Activated naive CD4-positive, alpha-beta T cell treated with anti-CD3 and anti-CD28 coated beads, Interleukin-2, amount 10 ng/mL, durations not matched to agents 7 days and 5 days (primary cell): Measurements from ENCODE around the gene MS4A1.
"Not testable (repeated sequence)": the region's sequence is repeated elsewhere in the genome, so short reads cannot be mapped to it uniquely, and the experiment has no call there.

ENCODE experiments used
- CTCF ChIA-PET: fragments of 350-600 bp; sonication (Branson Sonifier 250); formaldehyde crosslinking; loops from one replicate; lab custom pipeline; 2021; ENCODE audit warnings: antibody characterized with exemption; lab: Charles Lee
- DNase-seq: peaks from one replicate; pipeline ENCODE4 v3.0.0-alpha.2; 2020
- H3K27ac Mint-ChIP-seq: one replicate; pipeline ENCODE4 v1.8.0; 2021; ENCODE audit warnings: mild to moderate bottlenecking, moderate library complexity, mixed read lengths
- H3K27me3 Mint-ChIP-seq: one replicate; pipeline ENCODE4 v1.8.0; 2021; ENCODE audit warnings: mild to moderate bottlenecking, mixed read lengths
- H3K36me3 Mint-ChIP-seq: one replicate; pipeline ENCODE4 v1.8.0; 2021; ENCODE audit warnings: mixed read lengths
- H3K4me1 Mint-ChIP-seq: one replicate; pipeline ENCODE4 v1.8.0; 2021; ENCODE audit warnings: mixed read lengths
- H3K4me3 Mint-ChIP-seq: one replicate; pipeline ENCODE4 v1.8.0; 2021; ENCODE audit warnings: mild to moderate bottlenecking, moderate library complexity, mixed read lengths
- H3K9me3 Mint-ChIP-seq: one replicate; pipeline ENCODE4 v1.8.0; 2021; ENCODE audit warnings: mixed read lengths

MS4A1 gene

DNA sequence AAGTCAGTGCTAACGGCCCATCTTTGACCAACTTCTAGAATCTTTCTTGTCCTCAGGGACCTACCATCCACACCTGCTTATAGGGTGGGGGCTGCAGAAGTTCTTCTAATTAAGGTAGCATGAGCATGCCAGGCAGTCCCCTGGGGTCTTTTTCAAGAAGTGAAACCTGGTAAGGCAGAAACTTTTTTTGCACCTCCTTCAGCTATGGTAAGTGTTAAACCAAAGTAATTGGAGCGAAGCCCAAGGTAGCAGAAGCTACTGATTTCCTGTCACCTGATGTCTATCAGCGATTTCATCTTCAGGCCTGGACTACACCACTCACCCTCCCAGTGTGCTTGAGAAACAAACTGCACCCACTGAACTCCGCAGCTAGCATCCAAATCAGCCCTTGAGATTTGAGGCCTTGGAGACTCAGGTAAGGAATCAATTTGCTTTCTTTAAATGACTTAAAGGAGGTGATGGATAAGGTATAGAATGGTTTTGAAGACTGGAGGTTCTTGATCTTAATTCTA lies at the start of gene MS4A1:
Gene MS4A1 (plus strand): TSS at position 317 of the 512 bp plus-strand sequence. CDS start 6,528 bp downstream, outside the sequence.
- peaks cover 7% of the 10 kb centered on the region for H3K27me3 Mint-ChIP-seq
- H3K9me3 Mint-ChIP-seq, result peaks cover 1% of the 10 kb centered on the region
- CTCF ChIA-PET, result interaction anchor here (0.6 to 0.9 kb wide), 2 partner anchors 30 to 110 kb away, joined by 3 read pairs; no protein-coding TSS in a partner anchor
- no peaks in the 10 kb centered on the region for H3K36me3 Mint-ChIP-seq
- H3K27ac Mint-ChIP-seq, result no peak within 1 kb of the TSS
- no peaks in the 10 kb centered on the region for H3K4me1 Mint-ChIP-seq
- DNase-seq, result no peak
- H3K4me3 Mint-ChIP-seq, result no peak within 1 kb of the TSS

DNA sequence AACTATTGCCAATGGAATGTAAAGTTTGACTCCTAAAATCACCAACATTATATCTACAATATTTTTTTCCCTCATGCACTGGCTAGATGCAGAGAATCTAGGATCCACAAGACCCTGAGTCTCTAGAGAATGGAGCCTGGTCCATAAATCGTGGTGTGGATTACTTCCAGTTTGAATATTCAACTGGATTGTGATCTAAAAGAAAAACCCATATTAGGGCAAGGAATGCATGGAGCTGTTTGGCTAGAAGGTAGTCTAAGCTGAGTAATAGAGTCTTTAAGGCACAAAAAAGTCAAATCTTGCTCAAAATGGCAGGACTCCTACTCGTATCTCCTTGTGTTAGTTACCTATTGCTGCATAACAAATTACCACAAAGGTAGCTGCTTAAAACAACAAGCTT lies 35.6 kb upstream of the MS4A1 start:
- DNase-seq, result no peak
- Mint-ChIP-seq H3K27me3 (no peaks in the 10 kb centered on the region), H3K27ac (no peak overlapping the region), H3K36me3 (no peaks in the 10 kb centered on the region), H3K4me3 (no peak overlapping the region), H3K4me1 (no peaks in the 10 kb centered on the region), H3K9me3 (no peaks in the 10 kb centered on the region)
- CTCF ChIA-PET, result interaction anchor here (1.2 kb wide), 1 partner anchor 77 kb away, joined by 3 read pairs; no protein-coding TSS in a partner anchor

DNA sequence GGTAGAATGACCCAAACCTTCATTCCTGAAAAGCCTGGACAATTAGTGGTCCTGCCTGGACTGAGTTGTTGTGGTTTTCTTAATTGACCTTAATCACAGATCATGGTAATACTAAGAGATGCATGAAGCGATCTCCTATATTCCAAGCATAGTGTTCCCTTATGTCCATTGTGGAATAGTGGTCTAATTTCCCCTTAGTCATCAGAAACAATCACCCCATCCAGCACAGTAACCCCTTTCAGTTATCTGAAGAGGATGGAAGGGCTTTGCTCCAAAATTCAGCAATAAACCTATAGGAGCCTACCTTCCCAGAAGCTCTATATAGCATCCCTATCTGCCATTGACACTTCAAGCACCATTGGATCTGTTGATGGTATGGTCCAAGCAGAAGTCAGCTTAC lies 33.0 kb upstream of the MS4A1 start:
- no peak for DNase-seq
- CTCF ChIA-PET, result no interaction called here
- Mint-ChIP-seq H3K27ac (no peak overlapping the region), H3K36me3 (no peaks in the 10 kb centered on the region), H3K4me3 (no peak overlapping the region), H3K4me1 (no peaks in the 10 kb centered on the region), H3K9me3 (no peaks in the 10 kb centered on the region), H3K27me3 (no peaks in the 10 kb centered on the region)

DNA sequence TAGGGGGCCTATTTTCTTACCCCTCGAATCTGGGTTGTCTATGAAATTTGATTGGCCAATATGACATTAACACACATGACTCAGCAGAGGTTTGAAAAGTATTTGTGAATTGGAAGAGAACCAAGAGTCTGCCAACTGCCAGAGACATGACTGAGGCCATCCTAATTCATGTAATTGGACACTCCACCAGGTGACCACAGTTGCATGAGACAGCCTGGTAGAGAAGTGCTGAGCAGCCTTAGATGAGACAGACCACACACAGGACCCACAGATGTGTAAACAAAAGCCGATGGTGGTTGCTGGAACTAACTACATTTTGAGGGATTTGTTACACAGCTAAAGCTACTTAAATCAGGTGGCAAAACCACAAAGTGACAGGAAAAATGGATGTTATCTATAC lies 27.1 kb upstream of the MS4A1 start:
- Mint-ChIP-seq H3K36me3 (no peaks in the 10 kb centered on the region), H3K4me3 (no peak overlapping the region), H3K27ac (no peak overlapping the region), H3K27me3 (peaks cover 5% of the 10 kb centered on the region), H3K4me1 (no peaks in the 10 kb centered on the region), H3K9me3 (no peaks in the 10 kb centered on the region)
- DNase-seq, result no peak
- CTCF ChIA-PET, result no interaction called here

DNA sequence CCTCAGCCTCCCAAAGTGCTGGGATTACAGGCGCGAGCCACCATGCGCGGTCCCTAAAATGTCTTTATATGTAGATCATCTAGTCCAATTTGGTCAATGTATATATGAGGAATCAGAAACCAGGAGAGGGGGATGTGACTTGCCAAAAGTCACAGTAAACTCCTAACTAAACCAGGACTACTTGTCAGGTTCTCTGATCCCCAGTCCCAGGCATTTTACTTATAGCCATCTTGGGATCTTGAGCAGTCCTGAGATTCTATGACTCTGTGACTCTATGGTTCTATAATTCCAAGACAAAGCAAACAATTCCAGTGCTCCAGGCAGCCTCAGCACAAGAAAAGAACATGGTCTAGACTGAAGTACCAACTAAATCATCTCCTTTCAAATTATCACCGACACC lies 26.4 kb upstream of the MS4A1 start, which contains the start of gene MS4A5:
Gene MS4A5 (plus strand): TSS at position 301 of the 400 bp plus-strand sequence. CDS start 103 bp downstream, outside the sequence.
- DNase-seq, result no peak
- CTCF ChIA-PET, result no interaction called here
- Mint-ChIP-seq H3K4me3 (no peak within 1 kb of the TSS), H3K27ac (no peak within 1 kb of the TSS), H3K36me3 (no peaks in the 10 kb centered on the region), H3K27me3 (peaks cover 5% of the 10 kb centered on the region), H3K9me3 (no peaks in the 10 kb centered on the region), H3K4me1 (no peaks in the 10 kb centered on the region)

DNA sequence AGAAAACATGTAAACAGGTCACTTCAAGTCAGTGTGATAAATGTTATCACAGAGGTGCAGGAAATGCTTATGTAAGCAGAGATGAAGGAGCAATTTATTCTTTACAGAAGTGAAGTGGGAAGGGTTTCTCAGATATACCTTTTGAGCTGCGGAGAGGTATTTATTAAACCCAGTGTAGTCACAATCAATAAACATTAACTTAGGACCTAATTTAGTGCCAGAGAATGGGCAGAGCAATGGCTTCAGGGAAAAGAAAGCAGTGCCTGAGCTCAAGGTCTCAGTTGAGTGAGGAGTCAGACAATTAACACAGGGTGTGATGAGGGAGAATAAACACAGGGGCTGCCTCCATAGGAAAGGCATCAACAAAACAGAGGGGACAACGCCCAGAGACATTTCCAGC lies 24.4 kb upstream of the MS4A1 start:
- DNase-seq, result no peak
- H3K27me3 Mint-ChIP-seq, result peaks cover 5% of the 10 kb centered on the region
- no peak overlapping the region for H3K4me3 Mint-ChIP-seq
- no peaks in the 10 kb centered on the region for H3K9me3 Mint-ChIP-seq
- no peaks in the 10 kb centered on the region for H3K36me3 Mint-ChIP-seq
- H3K27ac Mint-ChIP-seq, result no peak overlapping the region
- H3K4me1 Mint-ChIP-seq, result no peaks in the 10 kb centered on the region
- CTCF ChIA-PET, result interaction anchor here (1.3 kb wide), 1 partner anchor 188 kb away, joined by 4 read pairs; no protein-coding TSS in a partner anchor

DNA sequence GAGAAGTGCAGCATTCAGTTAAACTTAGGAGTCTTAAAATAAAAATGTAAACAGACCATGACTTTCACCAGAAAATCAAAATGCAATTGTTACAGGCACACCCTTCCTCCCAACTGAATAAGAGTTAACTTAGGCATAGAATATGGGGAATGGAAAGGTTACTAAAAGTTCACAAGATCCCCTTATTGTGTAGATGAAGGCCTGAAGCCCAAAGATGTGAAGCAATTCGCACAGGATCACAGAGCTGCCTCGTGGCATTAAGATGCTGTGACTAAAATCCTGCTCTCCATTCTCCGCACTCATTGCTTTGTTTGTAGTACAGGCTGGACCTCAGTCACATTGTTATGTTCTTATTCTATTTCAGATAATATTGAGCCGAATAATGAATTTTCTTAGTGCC lies 22.2 kb upstream of the MS4A1 start:
- Mint-ChIP-seq H3K4me1 (no peaks in the 10 kb centered on the region), H3K27me3 (peaks cover 4% of the 10 kb centered on the region)

DNA sequence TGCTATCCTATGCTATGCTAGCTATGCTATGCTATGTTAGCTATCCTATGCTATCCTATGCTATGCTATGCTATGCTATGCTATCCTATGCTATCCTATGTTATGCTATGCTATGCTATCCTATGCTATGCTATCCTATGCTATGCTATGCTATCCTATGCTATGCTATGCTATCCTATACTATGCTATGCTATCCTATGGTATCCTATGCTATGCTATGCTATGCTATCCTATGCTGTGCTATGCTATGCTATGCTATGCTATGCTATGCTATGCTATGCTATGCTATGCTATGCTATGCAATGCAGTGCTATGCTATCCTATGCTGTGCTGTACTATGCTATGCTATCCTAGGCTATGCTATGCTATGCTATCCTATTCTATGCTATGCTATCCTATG lies 8.6 kb upstream of the MS4A1 start:
- DNase-seq, result no peak
- no peaks in the 10 kb centered on the region for H3K9me3 Mint-ChIP-seq
- H3K27ac Mint-ChIP-seq, result no peak overlapping the region
- H3K36me3 Mint-ChIP-seq, result no peaks in the 10 kb centered on the region
- CTCF ChIA-PET, result no interaction called here
- H3K27me3 Mint-ChIP-seq, result no peaks in the 10 kb centered on the region
- no peak overlapping the region for H3K4me3 Mint-ChIP-seq
- peaks cover 23% of the 10 kb centered on the region for H3K4me1 Mint-ChIP-seq

More for the DNA sequence above, 22.2 kb upstream of the MS4A1 start:
- Mint-ChIP-seq H3K36me3 (no peaks in the 10 kb centered on the region), H3K4me3 (no peak overlapping the region), H3K9me3 (no peaks in the 10 kb centered on the region), H3K27ac (no peak overlapping the region)
- CTCF ChIA-PET, result no interaction called here
- no peak for DNase-seq

DNA sequence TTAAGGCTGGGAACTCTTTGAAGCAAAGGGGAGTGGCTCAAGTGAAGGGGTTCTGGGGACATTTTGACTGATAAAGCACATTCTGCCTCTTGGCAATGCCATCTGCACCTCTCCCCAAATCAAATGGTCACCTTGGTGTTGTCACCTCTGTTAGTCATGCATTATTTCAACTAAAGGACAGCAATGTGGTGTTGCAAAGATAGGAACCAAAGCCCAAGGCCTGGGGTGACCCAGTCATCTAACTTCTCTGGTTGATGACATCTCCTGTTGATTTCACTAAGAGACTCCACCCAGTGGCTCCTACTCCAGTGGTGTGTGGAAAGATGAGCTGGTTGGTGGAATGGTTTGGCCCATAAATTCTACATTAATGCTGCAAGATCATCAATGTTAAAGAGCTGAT lies 7.8 kb upstream of the MS4A1 start:
- H3K4me1 Mint-ChIP-seq, result peaks cover 23% of the 10 kb centered on the region
- H3K9me3 Mint-ChIP-seq, result peaks cover 1% of the 10 kb centered on the region
- H3K27me3 Mint-ChIP-seq, result no peaks in the 10 kb centered on the region
- CTCF ChIA-PET, result no interaction called here
- H3K4me3 Mint-ChIP-seq, result no peak overlapping the region
- H3K27ac Mint-ChIP-seq, result no peak overlapping the region
- DNase-seq, result no peak
- H3K36me3 Mint-ChIP-seq, result no peaks in the 10 kb centered on the region

DNA sequence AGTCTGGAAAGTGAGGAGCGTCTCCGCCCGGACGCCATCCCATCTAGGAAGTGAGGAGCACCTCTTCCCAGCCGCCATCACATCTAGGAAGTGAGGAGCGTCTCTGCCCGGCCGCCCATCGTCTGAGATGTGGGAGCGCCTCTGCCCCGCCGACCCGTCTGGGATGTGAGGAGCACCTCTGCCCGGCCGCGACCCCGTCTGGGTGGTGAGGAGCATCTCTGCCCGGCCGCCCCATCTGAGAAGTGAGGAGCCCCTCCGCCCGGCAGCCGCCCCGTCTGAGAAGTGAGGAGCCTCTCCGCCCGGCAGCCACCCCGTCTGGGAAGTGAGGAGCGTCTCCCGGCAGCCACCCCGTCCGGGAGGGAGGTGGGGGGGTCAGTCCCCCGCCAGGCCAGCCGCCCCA lies 4.5 kb upstream of the MS4A1 start:
- H3K4me3 Mint-ChIP-seq, H3K27ac Mint-ChIP-seq, H3K36me3 Mint-ChIP-seq, H3K9me3 Mint-ChIP-seq, H3K27me3 Mint-ChIP-seq, CTCF ChIA-PET, DNase-seq: not testable (repeated sequence)
- H3K4me1 Mint-ChIP-seq, result peaks cover 16% of the 10 kb centered on the region

DNA sequence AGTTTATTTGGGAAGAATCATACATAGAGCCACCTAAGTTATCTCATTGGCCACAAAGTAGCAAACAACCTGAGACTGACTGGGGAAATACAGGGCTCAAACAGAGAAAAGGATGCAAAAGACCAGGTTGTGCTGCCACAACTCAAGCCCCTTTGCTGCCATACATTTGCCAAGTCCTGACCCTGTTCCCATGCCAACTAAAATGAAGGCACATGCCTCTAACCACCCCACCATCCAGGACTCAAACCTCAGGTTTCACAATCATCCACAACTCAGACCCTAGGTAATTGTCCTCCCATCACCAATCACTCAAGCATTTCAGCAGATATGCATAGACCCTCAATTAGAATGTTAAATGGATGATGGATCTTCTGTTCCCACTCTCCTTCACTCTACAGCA lies 1.4 kb upstream of the MS4A1 start:
- Mint-ChIP-seq H3K27ac (no peak overlapping the region), H3K9me3 (peaks cover 1% of the 10 kb centered on the region), H3K4me1 (no peaks in the 10 kb centered on the region), H3K4me3 (no peak overlapping the region), H3K27me3 (peaks cover 7% of the 10 kb centered on the region), H3K36me3 (no peaks in the 10 kb centered on the region)
- DNase-seq, result no peak
- CTCF ChIA-PET, result no interaction called here

DNA sequence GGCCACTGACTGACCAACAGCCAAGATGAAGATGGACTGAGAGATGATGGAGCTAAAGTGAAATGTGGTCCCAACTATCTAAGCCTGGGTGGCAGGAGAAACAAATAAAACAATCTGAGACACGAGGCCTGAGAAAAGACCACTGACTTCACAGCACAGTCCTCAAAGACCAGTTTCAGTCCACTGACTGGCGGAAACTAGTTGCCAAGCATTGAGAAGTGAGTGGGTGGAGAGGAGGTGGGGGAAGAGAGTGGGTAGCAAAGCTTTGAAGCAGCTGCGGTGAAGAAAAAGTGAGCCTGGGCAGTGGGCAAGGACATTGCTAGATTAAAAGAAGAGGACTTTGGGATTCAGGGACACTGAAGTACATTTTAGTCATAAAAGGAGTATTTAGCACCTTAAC lies 1.9 kb downstream of the MS4A1 start:
- H3K36me3 Mint-ChIP-seq, result no peaks in the 10 kb centered on the region
- no peak overlapping the region for H3K4me3 Mint-ChIP-seq
- H3K9me3 Mint-ChIP-seq, result no peaks in the 10 kb centered on the region
- CTCF ChIA-PET, result interaction anchor here (0.6 kb wide), 1 partner anchor 160 kb away, joined by 3 read pairs; no protein-coding TSS in a partner anchor
- no peak overlapping the region for H3K27ac Mint-ChIP-seq
- H3K4me1 Mint-ChIP-seq, result no peaks in the 10 kb centered on the region
- H3K27me3 Mint-ChIP-seq, result peaks cover 7% of the 10 kb centered on the region
- DNase-seq, result no peak

DNA sequence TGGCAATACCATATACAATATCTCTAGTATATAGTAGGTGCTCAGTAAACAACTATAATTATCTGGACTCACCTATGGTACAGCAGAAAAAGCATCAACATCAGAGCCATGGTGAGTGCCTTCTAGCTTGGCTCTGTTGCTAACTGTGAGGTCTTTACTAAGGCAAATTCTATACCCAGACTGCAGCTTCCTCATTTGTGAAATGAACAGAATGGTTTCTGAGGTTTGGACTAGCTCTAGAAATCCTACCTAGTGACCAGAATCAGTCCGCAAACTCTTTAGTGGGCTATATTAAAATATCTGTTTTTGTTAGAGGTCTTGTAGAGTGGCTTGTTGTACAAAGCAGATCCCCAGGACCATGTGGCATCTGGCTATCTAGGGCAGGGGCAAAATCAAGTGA lies 3.7 kb downstream of the MS4A1 start:
- Mint-ChIP-seq H3K4me3 (no peak overlapping the region), H3K27ac (no peak overlapping the region), H3K9me3 (no peaks in the 10 kb centered on the region), H3K4me1 (no peaks in the 10 kb centered on the region), H3K27me3 (peaks cover 7% of the 10 kb centered on the region), H3K36me3 (no peaks in the 10 kb centered on the region)
- no peak for DNase-seq
- CTCF ChIA-PET, result interaction anchor here (0.6 kb wide), 1 partner anchor 50 kb away, joined by 3 read pairs; no protein-coding TSS in a partner anchor

DNA sequence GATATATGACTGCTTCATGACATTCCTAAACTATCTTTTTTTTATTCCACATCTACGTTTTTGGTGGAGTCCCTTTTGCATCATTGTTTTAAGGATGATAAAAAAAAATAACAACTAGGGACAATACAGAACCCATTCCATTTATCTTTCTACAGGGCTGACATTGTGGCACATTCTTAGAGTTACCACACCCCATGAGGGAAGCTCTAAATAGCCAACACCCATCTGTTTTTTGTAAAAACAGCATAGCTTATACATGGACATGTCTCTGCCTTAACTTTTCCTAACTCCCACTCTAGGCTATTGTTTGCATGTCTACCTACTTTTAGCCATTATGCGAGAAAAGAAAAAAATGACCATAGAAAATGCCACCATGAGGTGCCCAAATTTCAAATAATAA lies 13.2 kb downstream of the MS4A1 start:
- no peak for DNase-seq
- H3K9me3 Mint-ChIP-seq, result no peaks in the 10 kb centered on the region
- no peaks in the 10 kb centered on the region for H3K36me3 Mint-ChIP-seq
- H3K27ac Mint-ChIP-seq, result no peak overlapping the region
- H3K4me3 Mint-ChIP-seq, result no peak overlapping the region
- H3K4me1 Mint-ChIP-seq, result no peaks in the 10 kb centered on the region
- no peaks in the 10 kb centered on the region for H3K27me3 Mint-ChIP-seq
- CTCF ChIA-PET, result interaction anchor here (0.7 kb wide), 1 partner anchor 26 kb away, joined by 3 read pairs; no protein-coding TSS in a partner anchor

DNA sequence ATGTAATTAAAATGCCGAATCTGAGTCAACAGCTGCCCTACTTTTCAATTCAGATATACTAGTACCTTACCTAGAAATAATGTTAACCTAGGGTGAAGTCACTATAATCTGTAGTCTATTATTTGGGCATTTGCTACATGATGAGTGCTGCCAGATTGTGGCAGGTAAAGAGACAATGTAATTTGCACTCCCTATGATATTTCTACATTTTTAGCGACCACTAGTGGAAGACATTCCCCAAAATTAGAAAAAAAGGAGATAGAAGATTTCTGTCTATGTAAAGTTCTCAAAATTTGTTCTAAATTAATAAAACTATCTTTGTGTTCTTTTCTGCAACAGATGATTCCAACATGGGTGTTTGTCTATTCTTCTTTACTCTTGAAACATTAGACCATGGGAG lies 14.1 kb downstream of the MS4A1 start:
- H3K9me3 Mint-ChIP-seq, result no peaks in the 10 kb centered on the region

More for the DNA sequence above, 14.1 kb downstream of the MS4A1 start:
- H3K4me1 Mint-ChIP-seq, result no peaks in the 10 kb centered on the region
- H3K27ac Mint-ChIP-seq, result no peak overlapping the region
- DNase-seq, result no peak
- H3K36me3 Mint-ChIP-seq, result no peaks in the 10 kb centered on the region
- no peaks in the 10 kb centered on the region for H3K27me3 Mint-ChIP-seq
- CTCF ChIA-PET, result no interaction called here
- H3K4me3 Mint-ChIP-seq, result no peak overlapping the region
